Epithelial cell of esophagus (primary cell): ENCODE measurements around the gene TSSC4.
"Not testable (repeated sequence)": the region's sequence is repeated elsewhere in the genome, so short reads cannot be mapped to it uniquely, and the experiment has no call there.

ENCODE experiments used
- DNase-seq: peaks from one replicate; pipeline ENCODE4 v3.0.0; 2010; ENCODE audit warnings: low read depth
- H3K4me3 ChIP-seq: 2 replicates; pipeline ENCODE4 v1.5.1; 2011; ENCODE audit warnings: mild to moderate bottlenecking, low read length, control low read depth
- CTCF ChIP-seq: IDR thresholded peaks from 2 replicates; pipeline ENCODE4 v1.5.1; 2011; ENCODE audit warnings: low read depth, mild to moderate bottlenecking, low read length, control low read depth, inconsistent platforms; ENCODE audit not compliant: insufficient read depth; ENCODE audit errors: missing control alignments

The TSSC4 gene

GRCh38 chr11:2359557-2359956 lies 41.0 kb upstream of the TSSC4 start:
- no peak overlapping the region for H3K4me3 ChIP-seq
- no peak for DNase-seq
- no peak for TF ChIP-seq CTCF

- H3K4me3 ChIP-seq = no peak overlapping the region
- no peak for TF ChIP-seq CTCF
- no peak for DNase-seq
These were observed 40.4 kb upstream of the TSSC4 start for GRCh38 chr11:2360081-2360642.

- no peak for DNase-seq
- H3K4me3 ChIP-seq = no peak overlapping the region
- TF ChIP-seq CTCF = no peak
These were observed 39.0 kb upstream of the TSSC4 start for GRCh38 chr11:2361565-2361964.

- DNase-seq = no peak
- H3K4me3 ChIP-seq = no peak overlapping the region
- no peak for TF ChIP-seq CTCF
These were observed 38.1 kb upstream of the TSSC4 start for GRCh38 chr11:2362414-2362813.

GRCh38 chr11:2363130-2363529 lies 37.4 kb upstream of the TSSC4 start:
- no peak for TF ChIP-seq CTCF
- no peak for DNase-seq
- H3K4me3 ChIP-seq = no peak overlapping the region

- no peak for DNase-seq
- TF ChIP-seq CTCF = no peak
- no peak overlapping the region for H3K4me3 ChIP-seq
These were observed 36.8 kb upstream of the TSSC4 start for GRCh38 chr11:2363577-2364370.

- H3K4me3 ChIP-seq, DNase-seq: not testable (repeated sequence)
These were observed 36.2 kb upstream of the TSSC4 start for GRCh38 chr11:2364386-2364785.
